ENCODE measurements around the gene AP4M1. TPM values are rescaled to one million over a fixed set of nuclear protein-coding genes. Genes with fewer than 3 reads are reported as not detected.

The AP4M1 gene
- total and polyA plus RNA-seq, 9 of the 15 experiments (the other 6 are each of a cell fraction or from before 2014, with no cell fraction given) = 1.3 to 30.9 (median 14.1) TPM

DNA sequence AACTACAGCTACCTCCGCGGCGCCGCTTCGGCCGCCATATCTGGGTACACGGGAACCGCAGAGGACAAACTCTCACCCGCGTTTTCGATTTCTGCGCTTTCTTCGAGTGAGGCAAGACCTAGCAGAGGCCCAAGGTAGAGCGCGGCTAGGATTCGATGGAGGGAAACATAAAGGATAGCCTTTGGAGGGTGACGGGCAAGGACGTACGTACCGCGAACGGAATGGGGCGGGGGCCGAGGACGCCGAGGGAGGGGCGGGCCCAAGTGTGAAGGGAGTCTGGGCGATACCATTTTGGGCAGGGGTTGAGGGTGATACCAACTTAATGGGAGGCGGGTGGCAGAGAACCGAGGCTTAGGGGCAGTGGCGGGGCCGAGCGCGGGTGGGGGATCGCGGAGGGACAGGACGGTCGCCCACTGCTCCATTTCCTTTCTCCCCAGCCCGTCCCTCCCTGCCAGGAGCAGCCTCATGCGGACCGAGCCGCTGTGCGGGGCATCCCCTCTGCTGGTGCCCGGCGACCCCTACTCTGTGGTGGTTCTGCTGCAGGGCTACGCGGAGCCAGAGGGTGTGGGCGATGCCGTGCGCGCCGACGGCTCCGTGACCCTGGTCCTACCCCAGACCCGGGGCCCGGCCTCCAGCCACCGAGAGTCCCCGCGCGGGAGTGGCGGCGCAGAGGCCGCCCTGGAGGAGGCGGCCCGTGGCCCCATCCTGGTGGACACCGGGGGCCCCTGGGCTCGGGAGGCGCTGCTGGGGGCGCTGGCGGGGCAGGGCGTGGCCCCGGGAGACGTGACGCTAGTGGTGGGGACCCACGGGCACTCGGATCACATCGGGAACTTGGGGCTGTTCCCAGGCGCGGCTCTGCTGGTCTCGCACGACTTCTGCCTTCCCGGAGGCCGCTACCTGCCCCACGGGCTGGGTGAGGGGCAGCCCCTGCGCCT is 25.8 kb downstream of the AP4M1 start, which contains the start of gene MBLAC1 (continued):
- TF ChIP-seq SIN3A (IDR thresholded peaks at IDR 0.05; ENCODE audit: borderline replicate concordance in 2 of 2, control insufficient read depth in 1 of 2, low read depth in 2 of 2, low read length in 2 of 2) (peak in 1 of 2 experiments; percentile 79; a peak in 1 of 4 replicates), HDAC8 (tag; IDR thresholded peaks at IDR 0.05) (peak; percentile 49; the same call in 1 of the 2 replicates), PHF8 (IDR thresholded peaks at IDR 0.05; ENCODE audit: borderline replicate concordance, low read length) (peak; percentile 87), DNMT1 (IDR thresholded peaks at IDR 0.05) (no peak), SMARCA4 (IDR thresholded peaks at IDR 0.05) (peak; percentile 17), MEF2A (IDR thresholded peaks at IDR 0.05; ENCODE audit: control insufficient read depth, low read depth, low read length) (0 out of 2 replicates have a peak, but pooled peaks have one; percentile 34), ZNF239 (CRISPR knock-in tag; IDR thresholded peaks at IDR 0.05) (no peak), CC2D1A (IDR thresholded peaks at IDR 0.05) (no peak), SIX5 (IDR thresholded peaks at IDR 0.05; ENCODE audit: borderline replicate concordance in 1 of 2, insufficient read depth in 1 of 2, low read depth in 1 of 2, low read length in 2 of 2) (peak in 1 of 2 experiments; percentile 39; a peak in 1 of 4 replicates), GTF2A2 (tag; IDR thresholded peaks at IDR 0.05) (peak; percentile 25; the same call in 1 of the 2 replicates), HNRNPUL1 (IDR thresholded peaks at IDR 0.05; ENCODE audit: low read length) (no peak), ZKSCAN1 (IDR thresholded peaks at IDR 0.05; ENCODE audit: low read depth, low read length) (peak; percentile 52; the same call in 1 of the 2 replicates), KAT2B (IDR thresholded peaks at IDR 0.05; ENCODE audit: low read depth, low read length) (no peak), ETS2 (tag; IDR thresholded peaks at IDR 0.05; ENCODE audit: borderline replicate concordance, poor library complexity, severe bottlenecking) (no peak), ZZZ3 (IDR thresholded peaks at IDR 0.05) (peak; percentile 81; the same call in 1 of the 2 replicates), NFE2 (IDR thresholded peaks at IDR 0.05; ENCODE audit: low read depth) (no peak), EP400 (IDR thresholded peaks at IDR 0.05) (peak; percentile 95)
- TF ChIP-seq, protein P1, sequence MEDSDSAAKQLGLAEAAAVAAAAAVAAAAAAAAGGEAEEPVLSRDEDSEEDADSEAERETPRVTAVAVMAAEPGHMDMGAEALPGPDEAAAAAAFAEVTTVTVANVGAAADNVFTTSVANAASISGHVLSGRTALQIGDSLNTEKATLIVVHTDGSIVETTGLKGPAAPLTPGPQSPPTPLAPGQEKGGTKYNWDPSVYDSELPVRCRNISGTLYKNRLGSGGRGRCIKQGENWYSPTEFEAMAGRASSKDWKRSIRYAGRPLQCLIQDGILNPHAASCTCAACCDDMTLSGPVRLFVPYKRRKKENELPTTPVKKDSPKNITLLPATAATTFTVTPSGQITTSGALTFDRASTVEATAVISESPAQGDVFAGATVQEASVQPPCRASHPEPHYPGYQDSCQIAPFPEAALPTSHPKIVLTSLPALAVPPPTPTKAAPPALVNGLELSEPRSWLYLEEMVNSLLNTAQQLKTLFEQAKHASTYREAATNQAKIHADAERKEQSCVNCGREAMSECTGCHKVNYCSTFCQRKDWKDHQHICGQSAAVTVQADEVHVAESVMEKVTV (CRISPR knock-in tag; IDR thresholded peaks at IDR 0.05) = no peak
- TF ChIP-seq, protein P2, sequence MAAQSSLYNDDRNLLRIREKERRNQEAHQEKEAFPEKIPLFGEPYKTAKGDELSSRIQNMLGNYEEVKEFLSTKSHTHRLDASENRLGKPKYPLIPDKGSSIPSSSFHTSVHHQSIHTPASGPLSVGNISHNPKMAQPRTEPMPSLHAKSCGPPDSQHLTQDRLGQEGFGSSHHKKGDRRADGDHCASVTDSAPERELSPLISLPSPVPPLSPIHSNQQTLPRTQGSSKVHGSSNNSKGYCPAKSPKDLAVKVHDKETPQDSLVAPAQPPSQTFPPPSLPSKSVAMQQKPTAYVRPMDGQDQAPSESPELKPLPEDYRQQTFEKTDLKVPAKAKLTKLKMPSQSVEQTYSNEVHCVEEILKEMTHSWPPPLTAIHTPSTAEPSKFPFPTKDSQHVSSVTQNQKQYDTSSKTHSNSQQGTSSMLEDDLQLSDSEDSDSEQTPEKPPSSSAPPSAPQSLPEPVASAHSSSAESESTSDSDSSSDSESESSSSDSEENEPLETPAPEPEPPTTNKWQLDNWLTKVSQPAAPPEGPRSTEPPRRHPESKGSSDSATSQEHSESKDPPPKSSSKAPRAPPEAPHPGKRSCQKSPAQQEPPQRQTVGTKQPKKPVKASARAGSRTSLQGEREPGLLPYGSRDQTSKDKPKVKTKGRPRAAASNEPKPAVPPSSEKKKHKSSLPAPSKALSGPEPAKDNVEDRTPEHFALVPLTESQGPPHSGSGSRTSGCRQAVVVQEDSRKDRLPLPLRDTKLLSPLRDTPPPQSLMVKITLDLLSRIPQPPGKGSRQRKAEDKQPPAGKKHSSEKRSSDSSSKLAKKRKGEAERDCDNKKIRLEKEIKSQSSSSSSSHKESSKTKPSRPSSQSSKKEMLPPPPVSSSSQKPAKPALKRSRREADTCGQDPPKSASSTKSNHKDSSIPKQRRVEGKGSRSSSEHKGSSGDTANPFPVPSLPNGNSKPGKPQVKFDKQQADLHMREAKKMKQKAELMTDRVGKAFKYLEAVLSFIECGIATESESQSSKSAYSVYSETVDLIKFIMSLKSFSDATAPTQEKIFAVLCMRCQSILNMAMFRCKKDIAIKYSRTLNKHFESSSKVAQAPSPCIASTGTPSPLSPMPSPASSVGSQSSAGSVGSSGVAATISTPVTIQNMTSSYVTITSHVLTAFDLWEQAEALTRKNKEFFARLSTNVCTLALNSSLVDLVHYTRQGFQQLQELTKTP (IDR thresholded peaks at IDR 0.05; ENCODE audit: low read depth in 1 of 2, partially characterized antibody in 2 of 2) = peak in 1 of 2 experiments; percentile 29
- TF ChIP-seq, protein P3, sequence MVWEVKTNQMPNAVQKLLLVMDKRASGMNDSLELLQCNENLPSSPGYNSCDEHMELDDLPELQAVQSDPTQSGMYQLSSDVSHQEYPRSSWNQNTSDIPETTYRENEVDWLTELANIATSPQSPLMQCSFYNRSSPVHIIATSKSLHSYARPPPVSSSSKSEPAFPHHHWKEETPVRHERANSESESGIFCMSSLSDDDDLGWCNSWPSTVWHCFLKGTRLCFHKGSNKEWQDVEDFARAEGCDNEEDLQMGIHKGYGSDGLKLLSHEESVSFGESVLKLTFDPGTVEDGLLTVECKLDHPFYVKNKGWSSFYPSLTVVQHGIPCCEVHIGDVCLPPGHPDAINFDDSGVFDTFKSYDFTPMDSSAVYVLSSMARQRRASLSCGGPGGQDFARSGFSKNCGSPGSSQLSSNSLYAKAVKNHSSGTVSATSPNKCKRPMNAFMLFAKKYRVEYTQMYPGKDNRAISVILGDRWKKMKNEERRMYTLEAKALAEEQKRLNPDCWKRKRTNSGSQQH (CRISPR knock-in tag; IDR thresholded peaks at IDR 0.05) = no peak

Measured in K562 (cell line).